GM23338 (cell line): ENCODE data around the gene AAMDC.

ENCODE experiments used
- POLR2AphosphoS5 ChIP-seq: IDR thresholded peaks from 2 replicates; pipeline ENCODE4 v1.6.1; 2016; ENCODE audit warnings: antibody characterized with exemption, low read depth
- TF ChIP-seq, protein P1 (sequence below), 2 experiments: fragments of 200-600 bp in 1 of 2; sonication (generic) in 1 of 2; conservative IDR thresholded peaks; 2 replicates each; pipeline versions ENCODE4 v1.5.1 to v1.6.1; 2016 to 2017; ENCODE audit warnings: antibody characterized with exemption in 2 of 2, low read depth in 2 of 2, mild to moderate bottlenecking in 2 of 2, moderate library complexity in 1 of 2

DNA sequence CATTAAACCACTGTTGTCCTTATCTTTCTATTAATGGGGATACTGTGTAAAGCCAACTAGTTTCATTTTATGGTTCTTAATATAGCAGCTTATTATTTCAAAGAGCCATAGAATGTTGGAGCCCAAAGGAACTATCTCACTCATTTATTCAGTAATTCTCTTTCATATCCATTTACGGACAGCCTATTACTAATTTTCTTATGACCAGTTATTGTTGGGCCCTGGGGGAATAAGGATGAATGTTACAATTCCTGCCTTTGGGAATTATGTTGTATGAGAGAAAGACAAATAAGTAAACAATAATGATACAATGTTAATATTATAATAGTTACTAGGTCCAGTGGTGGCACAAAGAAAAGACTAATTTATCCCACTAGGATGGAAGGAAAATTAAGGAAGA lies 52.4 kb downstream of the AAMDC start:
- TF ChIP-seq, protein P1, sequence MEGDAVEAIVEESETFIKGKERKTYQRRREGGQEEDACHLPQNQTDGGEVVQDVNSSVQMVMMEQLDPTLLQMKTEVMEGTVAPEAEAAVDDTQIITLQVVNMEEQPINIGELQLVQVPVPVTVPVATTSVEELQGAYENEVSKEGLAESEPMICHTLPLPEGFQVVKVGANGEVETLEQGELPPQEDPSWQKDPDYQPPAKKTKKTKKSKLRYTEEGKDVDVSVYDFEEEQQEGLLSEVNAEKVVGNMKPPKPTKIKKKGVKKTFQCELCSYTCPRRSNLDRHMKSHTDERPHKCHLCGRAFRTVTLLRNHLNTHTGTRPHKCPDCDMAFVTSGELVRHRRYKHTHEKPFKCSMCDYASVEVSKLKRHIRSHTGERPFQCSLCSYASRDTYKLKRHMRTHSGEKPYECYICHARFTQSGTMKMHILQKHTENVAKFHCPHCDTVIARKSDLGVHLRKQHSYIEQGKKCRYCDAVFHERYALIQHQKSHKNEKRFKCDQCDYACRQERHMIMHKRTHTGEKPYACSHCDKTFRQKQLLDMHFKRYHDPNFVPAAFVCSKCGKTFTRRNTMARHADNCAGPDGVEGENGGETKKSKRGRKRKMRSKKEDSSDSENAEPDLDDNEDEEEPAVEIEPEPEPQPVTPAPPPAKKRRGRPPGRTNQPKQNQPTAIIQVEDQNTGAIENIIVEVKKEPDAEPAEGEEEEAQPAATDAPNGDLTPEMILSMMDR (conservative IDR thresholded peaks at IDR 0.05; ENCODE audit: low read depth in 2 of 2), result no peak
- TF ChIP-seq POLR2AphosphoS5, result no peak
